ENCODE data around the gene FXYD2. TPM values are rescaled to one million over a fixed set of nuclear protein-coding genes. Genes with fewer than 3 reads are reported as not detected.
A peak's percentile ranks its signal among the peaks of the same experiment; 100 is the strongest.

The FXYD2 gene
- total RNA-seq, 2 experiments from 2014 or later: 1.7 to 2.1 TPM

- H3K9me3 ChIP-seq (ENCODE audit: control insufficient read depth in 1 of 2, insufficient read depth in 1 of 2, low read length in 2 of 2): no peaks in the 10 kb centered on the region
- TF ChIP-seq CTCF (IDR thresholded peaks at IDR 0.05): no peak
- no peaks in the 10 kb centered on the region for H3K9me3 Mint-ChIP-seq
- peaks cover 18% of the 10 kb centered on the region for H3K4me1 ChIP-seq (ENCODE audit: insufficient read depth, low read length)
- H3K36me3 ChIP-seq (ENCODE audit: insufficient read depth, low read length): no peaks in the 10 kb centered on the region
- ChIA-PET CTCF (interaction anchor here (1.2 to 3.8 kb wide), 3 partner anchors 34 to 212 kb away, joined by 5 to 33 read pairs (median 26); no protein-coding TSS in a partner anchor), POLR2A (interaction anchor here (0.9 kb wide), 1 partner anchor 109 kb away, joined by 3 read pairs; no protein-coding TSS in a partner anchor)
- no peaks in the 10 kb centered on the region for H3K4me1 Mint-ChIP-seq (ENCODE audit: low read depth)
- H3K4me3 ChIP-seq (ENCODE audit: low read length): no peak overlapping the region
- no peaks in the 10 kb centered on the region for H3K36me3 Mint-ChIP-seq (ENCODE audit: low read depth)
- H3K4me3 Mint-ChIP-seq: no peak overlapping the region
- no peaks in the 10 kb centered on the region for H3K27me3 Mint-ChIP-seq
- intact Hi-C loops (cut with DNase I, micrococcal nuclease): loop anchor here in 1 of 2 experiments (10.0 kb wide), 1 partner anchor 333 kb away; the partner anchor contains the start of gene SCN2B
- no peaks in the 10 kb centered on the region for H3K27me3 ChIP-seq (ENCODE audit: control insufficient read depth in 1 of 2, insufficient read depth in 2 of 2, low read length in 2 of 2)
- ATAC-seq (ENCODE audit: poor library complexity) (no peak), DNase-seq (peak in 1 of 14 experiments; percentile 33)
- no peak overlapping the region for H3K27ac ChIP-seq (ENCODE audit: low read depth in 1 of 2, low read length in 2 of 2)
- H3K27ac Mint-ChIP-seq: no peak overlapping the region
These were observed 17.0 kb upstream of the FXYD2 start for GRCh38 chr11:117841551-117842031.

- Mint-ChIP-seq H3K27ac (no peak overlapping the region), H3K36me3 (ENCODE audit: low read depth) (no peaks in the 10 kb centered on the region), H3K27me3 (no peaks in the 10 kb centered on the region), H3K9me3 (no peaks in the 10 kb centered on the region), H3K4me3 (no peak overlapping the region), H3K4me1 (ENCODE audit: low read depth) (no peaks in the 10 kb centered on the region)
- DNase-seq: peak in 1 of 14 experiments; percentile 12
- CTCF ChIA-PET: interaction anchor here (3.6 kb wide), 1 partner anchor 106 kb away, joined by 26 read pairs; no protein-coding TSS in a partner anchor
- H3K4me1 ChIP-seq (ENCODE audit: insufficient read depth, low read length): peaks cover 18% of the 10 kb centered on the region
- intact Hi-C loops (cut with DNase I, micrococcal nuclease): loop anchor here in 1 of 2 experiments (10.0 kb wide), 1 partner anchor 334 kb away; the partner anchor contains the start of gene SCN2B
- H3K27me3 ChIP-seq (ENCODE audit: control insufficient read depth in 1 of 2, insufficient read depth in 2 of 2, low read length in 2 of 2): no peaks in the 10 kb centered on the region
- no peaks in the 10 kb centered on the region for H3K36me3 ChIP-seq (ENCODE audit: insufficient read depth, low read length)
- H3K4me3 ChIP-seq (ENCODE audit: low read length): no peak overlapping the region
- no peak overlapping the region for H3K27ac ChIP-seq (ENCODE audit: low read depth in 1 of 2, low read length in 2 of 2)
- no peak for ATAC-seq (ENCODE audit: poor library complexity)
- no peak for TF ChIP-seq CTCF (IDR thresholded peaks at IDR 0.05)
- POLR2A ChIA-PET: no interaction called here
- H3K9me3 ChIP-seq (ENCODE audit: control insufficient read depth in 1 of 2, insufficient read depth in 1 of 2, low read length in 2 of 2): no peaks in the 10 kb centered on the region
These were observed 16.5 kb upstream of the FXYD2 start for GRCh38 chr11:117840881-117841550.

- H3K4me1 ChIP-seq (ENCODE audit: insufficient read depth, low read length): peaks cover 18% of the 10 kb centered on the region
- DNase-seq (peak in 2 of 14 experiments; percentile 7 to 22), ATAC-seq (ENCODE audit: poor library complexity) (no peak)
- Mint-ChIP-seq H3K4me3 (no peak overlapping the region), H3K4me1 (ENCODE audit: low read depth) (no peaks in the 10 kb centered on the region), H3K27me3 (no peaks in the 10 kb centered on the region), H3K36me3 (ENCODE audit: low read depth) (no peaks in the 10 kb centered on the region), H3K9me3 (no peaks in the 10 kb centered on the region), H3K27ac (no peak overlapping the region)
- H3K27ac ChIP-seq (ENCODE audit: low read depth in 1 of 2, low read length in 2 of 2): no peak overlapping the region
- no peaks in the 10 kb centered on the region for H3K36me3 ChIP-seq (ENCODE audit: insufficient read depth, low read length)
- POLR2A ChIA-PET: interaction anchor here (0.8 kb wide), 1 partner anchor 213 kb away, joined by 3 read pairs; no protein-coding TSS in a partner anchor
- TF ChIP-seq CTCF (IDR thresholded peaks at IDR 0.05): no peak
- CTCF ChIA-PET: interaction anchor here (1.3 kb wide), 1 partner anchor 23 kb away, joined by 4 read pairs; no protein-coding TSS in a partner anchor
- no peaks in the 10 kb centered on the region for H3K9me3 ChIP-seq (ENCODE audit: control insufficient read depth in 1 of 2, insufficient read depth in 1 of 2, low read length in 2 of 2)
- intact Hi-C loops (cut with DNase I, micrococcal nuclease): loop anchor here in 1 of 2 experiments (10.0 kb wide), 1 partner anchor 335 kb away; the partner anchor contains the start of gene SCN2B
- no peaks in the 10 kb centered on the region for H3K27me3 ChIP-seq (ENCODE audit: control insufficient read depth in 1 of 2, insufficient read depth in 2 of 2, low read length in 2 of 2)
- no peak overlapping the region for H3K4me3 ChIP-seq (ENCODE audit: low read length)
These were observed 15.6 kb upstream of the FXYD2 start for GRCh38 chr11:117839936-117840813.
